ENCODE data around the gene UBE4B.
"Not testable (repeated sequence)": the region's sequence is repeated elsewhere in the genome, so short reads cannot be mapped to it uniquely, and the experiment has no call there.

UBE4B gene

DNA sequence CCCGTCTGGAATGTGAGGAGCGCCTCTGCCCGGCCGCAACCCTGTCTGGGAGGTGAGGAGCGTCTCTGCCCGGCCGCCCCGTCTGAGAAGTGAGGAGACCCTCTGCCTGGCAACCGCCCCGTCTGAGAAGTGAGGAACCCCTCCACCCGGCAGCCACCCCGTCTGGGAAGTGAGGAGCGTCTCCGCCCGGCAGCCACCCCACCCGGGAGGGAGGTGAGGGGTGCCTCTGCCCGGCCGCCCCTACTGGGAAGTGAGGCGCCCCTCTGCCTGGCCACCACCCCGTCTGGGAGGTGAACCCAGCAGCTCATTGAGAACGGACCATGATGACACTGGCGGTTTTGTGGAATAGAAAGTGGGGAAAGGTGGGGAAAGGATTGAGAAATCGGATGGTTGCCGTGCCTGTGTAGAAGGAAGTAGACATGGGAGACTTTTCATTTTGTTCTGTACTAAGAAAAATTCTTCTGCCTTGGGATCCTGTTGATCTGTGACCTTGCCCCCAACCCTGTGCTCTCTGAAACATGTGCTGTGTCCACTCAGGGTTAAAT lies 3.7 kb upstream of the UBE4B start:
- not testable (repeated sequence) for H3K4me3 ChIP-seq (ENCODE audit: low read length); DNase-seq (ENCODE audit: low read depth, low spot score)

DNA sequence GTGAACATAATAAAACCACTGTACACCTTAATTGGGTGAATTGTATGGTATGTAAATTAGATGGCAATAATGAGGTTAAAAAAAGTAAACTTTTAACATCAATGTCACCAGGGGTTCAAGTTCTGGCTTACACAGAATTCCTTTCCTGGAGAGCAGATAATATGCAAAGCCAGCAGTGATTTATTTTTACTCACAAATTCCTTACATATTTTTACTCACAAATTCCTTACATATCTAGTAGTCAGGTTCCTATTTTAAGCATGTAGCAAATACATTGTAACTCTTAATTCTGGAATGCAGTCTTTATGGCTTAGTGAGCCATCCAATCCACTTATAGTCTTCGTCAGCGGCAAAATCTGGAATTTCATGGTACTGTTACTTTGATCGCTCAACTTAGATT lies 1.3 kb upstream of the UBE4B start:
- DNase-seq (ENCODE audit: low read depth, low spot score) = no peak
- H3K4me3 ChIP-seq (ENCODE audit: low read length) = no peak overlapping the region

GRCh38 chr1:10033359-10033845 lies 644 bp downstream of the UBE4B start:
- no peak for DNase-seq (ENCODE audit: low read depth, low spot score)

DNA sequence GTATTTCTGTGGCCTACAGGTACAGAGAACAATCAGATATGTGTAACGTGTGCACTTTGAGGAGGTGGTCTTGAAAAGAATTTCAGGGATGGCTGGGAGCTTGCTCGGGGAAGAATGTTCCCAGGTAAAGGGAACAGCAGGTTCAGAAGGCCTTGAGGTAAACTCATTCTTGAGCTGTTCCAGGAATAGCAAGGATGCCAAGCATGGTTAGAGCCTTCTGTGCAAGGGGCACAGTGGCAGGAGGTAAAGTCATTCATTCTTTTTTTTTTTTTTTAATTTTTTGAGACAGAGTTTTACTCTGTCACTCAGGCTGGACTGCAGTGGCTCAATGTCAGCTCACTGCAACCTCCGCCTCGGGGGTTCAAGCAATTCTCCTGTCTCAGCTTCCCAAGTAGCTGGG lies 10.0 kb downstream of the UBE4B start:
- DNase-seq (ENCODE audit: low read depth, low spot score) = no peak
- H3K4me3 ChIP-seq (ENCODE audit: low read length) = no peak overlapping the region

More at GRCh38 chr1:10033359-10033845, 644 bp downstream of the UBE4B start:
- H3K4me3 ChIP-seq (ENCODE audit: low read length) = peak overlapping the region; percentile 95

DNA sequence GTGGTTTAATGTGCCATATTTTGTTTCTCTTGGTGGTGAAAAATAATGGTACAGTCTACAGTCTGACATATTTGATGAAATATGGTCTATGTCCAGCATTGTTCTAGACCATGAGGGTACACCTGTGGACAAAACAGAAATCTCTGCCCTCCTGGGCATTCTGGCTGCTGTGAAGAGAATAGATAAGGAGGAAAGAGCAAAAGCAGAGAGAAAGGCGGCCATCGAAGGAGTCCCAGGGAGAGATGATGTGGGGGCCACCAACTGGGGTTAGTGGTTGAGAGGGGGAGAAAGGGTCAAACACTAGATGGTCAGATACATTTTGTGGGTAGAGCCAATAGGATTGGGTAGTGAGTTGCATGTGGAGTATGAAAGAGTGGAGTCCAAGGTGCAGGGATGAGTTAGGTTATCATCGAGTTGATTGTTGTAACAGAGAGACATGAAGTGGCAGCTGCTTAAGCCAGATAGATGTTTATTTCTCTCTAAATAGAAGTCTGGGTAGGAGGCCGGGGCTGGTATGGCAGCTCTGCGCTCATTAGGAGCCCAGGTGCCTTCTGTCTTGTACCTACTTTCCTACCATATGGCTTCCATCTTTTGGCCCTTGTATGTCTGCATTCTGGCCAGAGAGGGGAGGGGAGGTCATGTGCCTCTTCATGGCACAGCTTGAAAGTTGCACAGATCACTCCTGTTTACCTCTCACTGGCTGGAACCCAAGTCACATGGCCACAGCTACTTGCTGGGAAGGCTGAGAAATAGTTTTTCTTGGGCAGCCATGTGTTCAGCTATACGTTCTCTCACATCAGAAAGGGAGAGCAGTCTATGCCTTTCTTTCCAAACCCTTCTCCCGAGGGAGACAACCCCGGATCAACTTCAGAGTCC lies 13.0 kb downstream of the UBE4B start:
- no peak for DNase-seq (ENCODE audit: low read depth, low spot score)
- H3K4me3 ChIP-seq (ENCODE audit: low read length) = no peak overlapping the region

DNA sequence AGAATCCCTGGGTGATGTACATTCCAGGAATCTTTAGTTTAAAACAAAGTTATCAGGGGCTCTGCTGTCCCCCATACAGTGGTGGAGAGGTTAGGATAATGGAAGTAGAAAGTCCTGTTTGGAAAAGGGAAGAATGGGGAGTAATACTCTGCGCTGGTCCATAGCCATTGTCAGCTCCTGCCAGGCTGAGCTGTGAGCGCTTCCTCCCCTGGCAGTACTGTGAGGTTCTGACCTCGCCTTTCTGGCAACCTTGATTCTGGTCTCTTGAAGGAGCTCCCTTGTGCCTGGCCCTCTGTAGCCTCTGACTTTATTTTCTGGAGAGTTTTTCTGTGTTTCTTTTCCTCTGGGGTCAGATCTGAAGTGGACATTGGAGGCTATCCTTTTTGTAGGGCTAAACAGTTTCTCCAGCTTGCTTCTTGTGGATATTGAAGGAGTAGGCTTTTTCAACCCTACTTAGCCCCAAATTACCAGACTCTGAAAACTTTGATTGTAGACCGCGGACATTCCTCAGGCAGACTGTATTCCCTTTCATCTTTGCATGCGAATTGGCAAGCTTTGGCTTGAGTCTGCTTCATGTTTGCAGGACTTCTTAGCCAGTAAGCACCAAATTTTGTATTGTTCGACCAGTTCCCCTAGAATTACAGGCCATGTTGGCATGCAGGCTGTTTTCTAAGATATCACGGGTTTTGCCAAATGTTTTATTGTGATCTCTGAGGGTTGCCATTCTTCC lies 13.8 kb downstream of the UBE4B start:
- no peak for DNase-seq (ENCODE audit: low read depth, low spot score)

DNA sequence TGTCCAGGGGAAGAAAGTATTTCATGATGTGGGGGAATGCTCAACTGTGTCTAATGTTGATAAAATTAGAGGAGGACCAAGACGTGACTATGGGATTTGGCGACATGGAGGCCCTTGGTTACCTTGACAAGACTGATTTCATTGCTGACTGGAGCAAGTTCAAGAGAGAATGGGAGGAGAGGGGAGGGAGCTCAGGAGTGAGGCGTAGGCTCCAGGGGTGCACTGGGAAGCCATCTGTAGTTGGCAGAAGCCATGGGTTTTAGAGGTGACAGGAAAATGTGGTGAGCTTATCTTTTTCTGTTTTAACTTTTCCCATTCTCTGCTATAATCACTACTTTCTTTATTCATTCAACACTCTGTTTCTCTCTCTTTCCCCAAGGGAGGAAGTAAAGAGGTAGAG lies 15.8 kb downstream of the UBE4B start:
- no peak for DNase-seq (ENCODE audit: low read depth, low spot score)
- no peak overlapping the region for H3K4me3 ChIP-seq (ENCODE audit: low read length)

More for the DNA sequence above, 13.8 kb downstream of the UBE4B start:
- H3K4me3 ChIP-seq (ENCODE audit: low read length) = no peak overlapping the region

- H3K4me3 ChIP-seq (ENCODE audit: low read length) = no peak overlapping the region
- no peak for DNase-seq (ENCODE audit: low read depth, low spot score)
These were observed 17.9 kb downstream of the UBE4B start for GRCh38 chr1:10050611-10051010.

- no peak for DNase-seq (ENCODE audit: low read depth, low spot score)
- H3K4me3 ChIP-seq (ENCODE audit: low read length) = no peak overlapping the region
These were observed 18.9 kb downstream of the UBE4B start for GRCh38 chr1:10051656-10052055.

DNA sequence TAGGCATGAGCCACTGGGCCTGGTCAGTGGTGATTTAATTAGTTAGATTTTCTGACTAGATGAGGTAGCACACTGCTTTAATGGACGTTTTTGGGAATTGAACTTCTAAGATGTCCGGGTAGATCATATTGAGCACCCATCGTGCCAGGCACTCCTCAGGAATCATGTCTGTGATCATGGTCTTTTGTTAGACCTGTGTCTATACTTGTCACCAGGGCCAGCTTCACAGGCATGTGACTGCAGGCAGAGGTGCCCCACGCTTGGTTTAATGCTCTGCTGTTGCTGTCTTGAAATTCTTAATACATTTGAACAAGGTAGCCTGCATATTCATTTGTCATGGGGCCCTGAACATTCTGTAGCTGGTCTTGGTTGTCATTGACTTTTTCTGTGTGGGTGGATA lies 19.6 kb downstream of the UBE4B start:
- no peak overlapping the region for H3K4me3 ChIP-seq (ENCODE audit: low read length)
- no peak for DNase-seq (ENCODE audit: low read depth, low spot score)

DNA sequence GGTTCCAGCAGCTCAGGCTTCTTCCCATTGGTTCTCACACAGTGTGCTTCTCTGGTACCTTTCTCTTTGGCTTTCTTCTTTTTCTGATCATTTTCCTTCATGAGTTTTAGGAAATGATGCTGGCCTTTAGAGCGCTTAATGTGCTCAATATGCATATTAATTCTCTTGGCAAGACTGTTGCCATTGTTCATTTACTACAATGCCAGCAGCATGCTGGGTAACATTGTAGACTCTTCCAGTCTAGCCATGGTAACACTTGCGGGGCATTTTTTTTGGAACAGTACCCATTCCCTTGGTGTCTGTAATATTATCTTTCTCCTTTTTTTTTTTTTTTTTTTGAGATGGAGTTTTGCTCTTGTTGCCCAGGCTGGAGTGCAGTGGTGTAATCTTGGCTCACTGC lies 21.7 kb downstream of the UBE4B start:
- DNase-seq (ENCODE audit: low read depth, low spot score) = no peak
- no peak overlapping the region for H3K4me3 ChIP-seq (ENCODE audit: low read length)

DNA sequence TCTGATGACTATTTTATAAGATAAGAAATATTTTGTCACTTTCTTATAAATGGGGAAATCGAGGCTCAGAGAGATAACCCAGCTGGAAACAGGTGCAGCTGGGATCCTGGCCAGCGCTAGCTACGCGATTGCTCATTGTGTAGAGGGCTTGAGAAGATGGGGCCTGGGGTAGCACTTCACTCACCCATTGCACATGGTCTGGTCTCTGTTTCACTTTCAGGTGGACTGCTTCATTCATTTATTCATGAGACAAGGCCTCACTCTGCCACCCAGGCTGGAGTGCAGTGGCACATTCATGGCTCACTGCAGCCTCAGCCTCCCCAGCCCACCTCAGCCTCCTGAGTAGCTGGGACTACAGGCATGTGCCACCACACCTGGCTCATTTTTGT lies 23.8 kb downstream of the UBE4B start:
- H3K4me3 ChIP-seq (ENCODE audit: low read length) = no peak overlapping the region
- no peak for DNase-seq (ENCODE audit: low read depth, low spot score)

- no peak overlapping the region for H3K4me3 ChIP-seq (ENCODE audit: low read length)
- no peak for DNase-seq (ENCODE audit: low read depth, low spot score)
These were observed 24.6 kb downstream of the UBE4B start for GRCh38 chr1:10057343-10057742.

DNA sequence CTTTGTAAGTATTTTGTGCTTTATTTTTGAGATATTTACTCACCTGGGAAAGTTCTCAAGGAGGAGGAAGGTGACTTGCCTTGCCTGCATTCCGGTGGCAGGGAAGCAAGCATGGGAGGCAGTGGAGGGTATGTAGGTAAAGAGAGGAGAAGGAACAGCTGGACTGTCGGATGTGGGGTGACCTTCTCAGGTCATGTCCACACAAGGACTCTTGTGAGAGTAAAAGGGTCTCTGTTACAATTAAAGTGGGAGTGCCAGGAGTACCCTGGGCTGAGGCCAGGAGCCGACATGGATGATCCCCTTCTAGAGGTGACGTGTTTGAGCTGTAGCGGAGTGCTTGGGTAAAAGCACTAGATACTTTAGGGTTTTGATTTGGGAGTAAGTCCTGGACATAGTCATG lies 25.0 kb downstream of the UBE4B start:
- H3K4me3 ChIP-seq (ENCODE audit: low read length) = no peak overlapping the region
- DNase-seq (ENCODE audit: low read depth, low spot score) = no peak

GRCh38 chr1:10059342-10059718 lies 26.6 kb downstream of the UBE4B start:
- H3K4me3 ChIP-seq (ENCODE audit: low read length) = no peak overlapping the region
- no peak for DNase-seq (ENCODE audit: low read depth, low spot score)

- DNase-seq (ENCODE audit: low read depth, low spot score) = no peak
These were observed 27.7 kb downstream of the UBE4B start for GRCh38 chr1:10060311-10061100.

GRCh38 chr1:10061276-10061675 lies 28.5 kb downstream of the UBE4B start:
- H3K4me3 ChIP-seq (ENCODE audit: low read length) = no peak overlapping the region
- no peak for DNase-seq (ENCODE audit: low read depth, low spot score)

More at GRCh38 chr1:10060311-10061100, 27.7 kb downstream of the UBE4B start:
- H3K4me3 ChIP-seq (ENCODE audit: low read length) = no peak overlapping the region

GRCh38 chr1:10063878-10064277 lies 31.1 kb downstream of the UBE4B start:
- H3K4me3 ChIP-seq (ENCODE audit: low read length) = no peak overlapping the region
- no peak for DNase-seq (ENCODE audit: low read depth, low spot score)
